HG03159 (cell line): ENCODE results near the gene IFITM1.

Experiments
- ATAC-seq: cut with Tn5 transposase; IDR thresholded peaks from one replicate; pipeline ENCODE4 v1.9.1; 2021; ENCODE audit warnings: mild to moderate bottlenecking, moderate library complexity; ENCODE audit not compliant: unreplicated experiment

Gene IFITM1

DNA sequence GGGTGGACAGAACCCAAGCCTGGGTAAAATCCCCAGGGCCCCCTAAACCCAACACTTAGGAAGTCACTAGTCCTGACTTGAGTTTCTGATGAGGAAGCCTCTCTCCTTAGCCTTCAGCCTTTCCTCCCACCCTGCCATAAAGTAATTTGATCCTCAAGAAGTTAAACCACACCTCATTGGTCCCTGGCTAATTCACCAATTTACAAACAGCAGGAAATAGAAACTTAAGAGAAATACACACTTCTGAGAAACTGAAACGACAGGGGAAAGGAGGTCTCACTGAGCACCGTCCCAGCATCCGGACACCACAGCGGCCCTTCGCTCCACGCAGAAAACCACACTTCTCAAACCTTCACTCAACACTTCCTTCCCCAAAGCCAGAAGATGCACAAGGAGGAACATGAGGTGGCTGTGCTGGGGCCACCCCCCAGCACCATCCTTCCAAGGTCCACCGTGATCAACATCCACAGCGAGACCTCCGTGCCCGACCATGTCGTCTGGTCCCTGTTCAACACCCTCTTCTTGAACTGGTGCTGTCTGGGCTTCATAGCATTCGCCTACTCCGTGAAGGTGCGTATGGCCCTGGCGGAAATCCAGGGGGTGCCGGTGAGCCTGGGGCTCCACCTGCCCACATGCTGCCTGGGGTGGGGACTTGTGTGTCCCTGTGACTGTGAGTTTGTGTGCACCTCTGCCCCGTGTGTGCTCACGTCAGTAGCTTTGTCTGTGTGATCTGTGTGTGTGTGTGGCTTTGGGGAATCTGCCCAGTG, at the start of gene IFITM1:
TSS of gene IFITM1 (plus strand) at position 254 of the 767 bp plus-strand sequence. CDS start at position 385, 131 bp downstream.
- ATAC-seq = no peak

DNA sequence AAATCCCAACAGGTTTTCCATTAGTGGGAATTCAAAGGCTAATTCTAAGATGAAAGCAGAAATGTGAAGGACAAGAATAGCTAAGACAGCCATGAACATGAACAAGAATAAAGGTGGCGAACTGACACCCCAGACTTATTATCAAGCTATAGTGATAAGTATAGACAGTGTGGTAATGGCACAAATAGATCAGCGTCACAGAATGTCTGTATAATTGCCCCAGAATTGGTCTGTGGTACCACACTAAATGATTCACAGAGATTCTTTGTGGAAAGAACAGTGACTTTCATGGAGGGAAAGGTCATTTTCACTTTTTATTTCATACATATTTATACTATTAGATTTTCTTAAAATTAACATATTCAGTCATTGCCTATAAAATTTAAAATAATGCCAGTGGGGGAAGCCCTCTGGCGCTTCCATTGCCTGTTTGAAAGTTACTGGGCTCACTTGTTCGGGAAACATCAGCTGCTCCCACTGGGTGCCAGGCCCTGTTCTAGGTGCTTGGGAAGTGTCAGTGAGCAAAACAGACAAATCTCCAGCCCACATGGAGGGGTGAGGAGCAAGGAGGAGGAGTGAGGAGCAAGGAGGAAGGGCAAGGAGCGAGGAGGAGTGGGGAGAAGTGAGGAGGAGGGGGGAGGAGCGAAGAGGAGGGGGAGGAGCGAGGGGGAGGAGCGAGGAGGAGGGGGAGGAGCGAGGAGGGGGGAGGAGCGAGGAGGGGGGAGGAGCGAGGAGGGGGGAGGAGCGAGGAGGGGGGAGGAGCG, 47.0 kb upstream of the IFITM1 start:
- no peak for ATAC-seq

GRCh38 chr11:267491-267994, 46.3 kb upstream of the IFITM1 start:
- ATAC-seq = no peak

DNA sequence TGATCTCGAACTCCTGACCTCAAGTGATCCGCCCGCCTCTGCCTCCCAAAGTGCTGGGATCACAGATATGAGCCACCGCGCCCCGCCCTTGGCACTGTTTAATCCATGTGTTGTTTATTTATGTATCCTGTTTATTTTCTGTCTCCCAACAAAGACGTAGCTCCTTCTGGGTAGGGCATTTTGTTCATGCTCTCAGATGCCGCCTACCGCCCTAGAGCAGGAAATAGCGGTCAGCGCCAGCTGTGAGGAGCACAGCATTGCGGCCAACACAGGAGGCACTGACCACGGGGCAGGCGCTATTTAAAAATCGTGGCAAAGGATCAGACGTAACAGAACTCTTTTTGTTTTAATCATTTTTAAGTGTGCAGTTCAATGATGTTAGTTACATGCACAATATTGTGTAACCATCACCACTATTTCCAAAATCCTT, 45.1 kb upstream of the IFITM1 start:
- peak; percentile 41 for ATAC-seq

DNA sequence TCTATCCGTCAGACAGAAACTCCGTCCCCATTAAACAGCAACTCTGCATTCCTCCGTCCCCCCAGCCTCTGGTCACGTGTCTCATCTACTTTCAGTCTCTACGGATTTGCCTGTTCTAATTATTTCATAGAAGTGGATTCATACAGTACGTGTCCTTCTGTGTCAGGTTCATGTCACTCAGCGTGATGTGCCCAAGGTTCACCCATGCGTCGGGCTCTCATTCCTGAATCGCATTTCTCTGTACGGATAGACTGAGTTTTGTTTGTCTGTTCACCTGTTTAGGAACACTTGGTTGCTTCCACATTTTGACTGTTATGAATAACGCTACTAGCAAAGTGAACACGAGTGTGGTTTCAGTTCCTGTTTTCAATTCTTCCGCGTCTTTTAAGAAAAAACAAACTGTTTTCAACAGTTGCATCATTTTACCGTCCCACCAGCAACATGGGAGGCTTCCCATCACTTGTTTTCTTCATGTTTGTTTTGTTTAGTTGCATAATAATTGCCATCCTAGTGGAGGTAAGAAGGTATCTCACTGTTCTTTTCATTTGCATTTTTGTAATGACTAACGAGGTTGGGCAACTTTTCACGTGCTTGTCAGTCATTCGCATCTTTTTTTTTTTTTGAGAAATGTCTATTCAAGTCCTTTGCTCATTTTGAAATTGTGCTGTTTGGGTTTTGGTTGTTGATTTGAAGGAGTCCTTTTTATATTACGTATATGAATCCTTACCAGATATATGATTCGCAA, 44.5 kb upstream of the IFITM1 start:
- ATAC-seq = peak; percentile 66

DNA sequence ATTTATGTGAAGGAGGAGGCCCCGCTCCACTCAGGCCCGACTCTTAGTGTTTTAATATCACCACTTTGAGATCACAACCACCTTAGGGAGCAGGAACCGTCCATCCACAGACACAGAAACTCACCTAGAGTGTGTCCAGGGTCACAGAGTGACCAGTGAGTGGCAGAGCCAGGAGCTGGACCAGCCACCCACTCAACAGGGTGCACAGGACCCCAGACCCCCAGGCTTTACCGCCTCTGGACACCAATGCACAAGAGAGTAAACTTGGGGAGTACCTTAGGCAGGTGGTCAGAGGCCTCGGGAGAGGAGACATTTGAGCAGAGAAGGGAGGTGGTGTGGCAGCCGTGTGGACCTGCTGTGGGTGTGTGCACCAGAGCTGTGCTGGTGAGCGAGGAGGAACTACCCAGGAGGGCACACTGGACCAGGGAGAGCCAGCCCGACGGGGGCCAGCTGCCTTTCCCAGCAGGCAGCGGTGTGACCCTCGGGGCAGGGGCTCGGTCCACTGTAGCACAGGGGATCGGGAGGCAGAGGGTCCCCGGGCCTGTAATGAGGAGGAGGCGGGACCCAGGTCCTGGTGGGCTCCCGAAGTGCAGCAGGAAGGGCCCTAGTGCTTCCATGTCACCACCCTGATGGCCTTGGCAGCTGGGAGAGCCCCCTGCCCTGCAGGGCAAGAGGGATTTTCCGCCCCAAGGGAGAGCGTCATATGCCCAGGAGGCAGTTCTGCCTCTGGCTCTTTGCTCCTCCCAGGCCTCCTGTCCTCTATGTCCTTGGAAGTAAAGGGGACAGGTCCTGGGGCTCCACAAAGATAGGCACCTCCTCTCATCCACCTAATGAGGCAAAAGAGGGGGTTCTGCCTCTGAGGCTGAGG, 43.2 kb upstream of the IFITM1 start:
- no peak for ATAC-seq

DNA sequence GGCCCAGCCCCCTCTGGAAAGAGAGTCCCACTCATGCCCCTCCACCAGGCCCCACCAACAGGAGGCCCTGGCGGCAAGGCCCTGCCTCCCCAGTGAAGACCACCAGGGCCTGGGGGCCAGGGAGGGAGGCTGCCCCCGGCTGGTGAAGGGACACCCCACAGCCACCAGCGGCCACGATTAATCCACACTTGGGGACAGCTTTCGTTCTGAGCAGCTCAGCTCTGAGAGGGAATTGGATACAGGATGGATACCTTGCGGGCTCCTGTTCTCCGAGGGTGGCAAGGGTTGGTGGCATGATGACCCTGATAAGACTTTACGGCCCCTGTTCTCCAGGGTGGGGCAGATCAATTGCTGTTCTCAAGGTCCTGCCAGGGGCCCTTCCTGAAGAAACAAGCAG, 42.5 kb upstream of the IFITM1 start:
- no peak for ATAC-seq

- ATAC-seq = no peak
Measured at GRCh38 chr11:272195-272930, 41.5 kb upstream of the IFITM1 start.

DNA sequence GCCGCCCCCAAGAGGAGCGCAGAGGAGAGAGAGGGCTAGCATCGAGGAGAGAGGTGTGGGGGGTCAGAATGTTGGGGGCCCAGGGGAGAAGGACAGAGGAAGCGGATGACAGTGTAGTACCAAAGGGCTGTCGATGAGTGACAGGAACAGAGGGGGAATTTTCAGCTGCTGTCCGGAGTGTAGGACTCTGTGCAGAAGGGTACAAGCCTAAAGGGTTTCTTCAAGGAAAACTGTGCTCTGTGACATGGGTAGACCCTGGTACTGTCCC, 41.0 kb upstream of the IFITM1 start:
- no peak for ATAC-seq

DNA sequence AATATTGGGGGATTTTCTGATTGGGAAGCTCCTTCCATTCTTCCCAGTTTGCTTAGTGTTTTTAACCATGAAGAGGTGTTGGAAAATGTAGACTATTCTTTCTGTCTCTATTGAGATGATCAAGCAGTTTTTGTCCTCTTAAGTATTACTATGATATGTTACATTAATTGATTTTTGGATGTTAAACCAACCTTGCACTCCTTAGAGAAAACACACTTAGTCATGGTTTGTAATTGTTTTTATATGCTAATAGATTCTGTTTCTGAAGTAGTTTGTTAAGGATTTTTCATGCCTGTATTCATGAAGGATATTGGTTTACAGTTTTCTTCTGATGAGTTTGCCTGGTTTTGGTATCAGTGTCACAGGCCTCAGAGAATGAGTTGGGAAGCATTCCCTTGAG, 37.6 kb upstream of the IFITM1 start:
- no peak for ATAC-seq

DNA sequence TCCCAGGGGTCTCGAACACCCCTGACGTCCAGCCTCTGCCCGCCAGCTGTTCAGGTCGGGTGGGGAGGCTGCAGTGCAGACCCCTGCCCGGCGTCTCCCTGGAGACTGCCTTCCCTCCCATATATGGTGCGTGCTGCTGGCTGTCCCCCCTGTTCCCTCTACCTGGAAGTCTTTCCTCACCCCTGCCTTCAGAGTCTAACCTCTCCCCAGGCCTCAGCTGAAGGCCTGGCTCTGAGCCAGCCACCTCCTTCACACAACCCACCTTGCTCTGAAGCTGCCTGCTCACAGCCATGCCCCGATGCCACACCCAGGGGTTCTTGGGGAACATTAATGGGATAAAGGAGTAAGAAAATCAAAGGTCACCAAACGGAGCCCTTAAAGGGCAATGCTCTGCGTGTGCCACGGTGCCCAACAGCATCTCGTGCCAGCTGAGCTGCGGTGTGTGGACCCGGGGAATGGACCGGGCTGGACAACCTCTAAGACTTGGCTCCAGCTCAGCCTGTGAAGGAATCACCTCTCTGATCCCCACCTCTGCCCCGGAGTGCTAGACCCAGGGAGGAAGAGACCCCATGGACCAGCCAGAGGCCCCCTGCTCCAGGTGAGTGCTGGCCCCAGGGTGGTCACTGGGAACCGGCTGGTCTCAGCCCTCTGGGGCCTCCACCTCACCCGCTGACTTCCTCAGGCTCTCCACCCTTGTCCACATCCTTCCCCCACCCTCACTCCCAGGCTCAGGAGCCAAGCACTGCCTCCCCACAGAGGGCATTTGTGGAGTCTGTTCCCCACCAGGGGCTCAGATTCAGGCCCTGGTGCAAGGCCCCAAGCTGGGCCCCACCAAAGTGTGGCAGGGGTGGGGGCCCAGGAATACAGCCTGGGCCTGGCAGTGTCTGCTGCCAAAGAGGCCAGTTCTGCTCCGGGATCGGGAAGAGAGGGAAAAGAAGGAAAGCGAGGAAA, 35.6 kb upstream of the IFITM1 start, which contains the start of gene NLRP6:
TSS of gene NLRP6 (plus strand) at position 407 of the 951 bp plus-strand sequence. CDS start at position 570, 163 bp downstream.
- ATAC-seq = no peak

DNA sequence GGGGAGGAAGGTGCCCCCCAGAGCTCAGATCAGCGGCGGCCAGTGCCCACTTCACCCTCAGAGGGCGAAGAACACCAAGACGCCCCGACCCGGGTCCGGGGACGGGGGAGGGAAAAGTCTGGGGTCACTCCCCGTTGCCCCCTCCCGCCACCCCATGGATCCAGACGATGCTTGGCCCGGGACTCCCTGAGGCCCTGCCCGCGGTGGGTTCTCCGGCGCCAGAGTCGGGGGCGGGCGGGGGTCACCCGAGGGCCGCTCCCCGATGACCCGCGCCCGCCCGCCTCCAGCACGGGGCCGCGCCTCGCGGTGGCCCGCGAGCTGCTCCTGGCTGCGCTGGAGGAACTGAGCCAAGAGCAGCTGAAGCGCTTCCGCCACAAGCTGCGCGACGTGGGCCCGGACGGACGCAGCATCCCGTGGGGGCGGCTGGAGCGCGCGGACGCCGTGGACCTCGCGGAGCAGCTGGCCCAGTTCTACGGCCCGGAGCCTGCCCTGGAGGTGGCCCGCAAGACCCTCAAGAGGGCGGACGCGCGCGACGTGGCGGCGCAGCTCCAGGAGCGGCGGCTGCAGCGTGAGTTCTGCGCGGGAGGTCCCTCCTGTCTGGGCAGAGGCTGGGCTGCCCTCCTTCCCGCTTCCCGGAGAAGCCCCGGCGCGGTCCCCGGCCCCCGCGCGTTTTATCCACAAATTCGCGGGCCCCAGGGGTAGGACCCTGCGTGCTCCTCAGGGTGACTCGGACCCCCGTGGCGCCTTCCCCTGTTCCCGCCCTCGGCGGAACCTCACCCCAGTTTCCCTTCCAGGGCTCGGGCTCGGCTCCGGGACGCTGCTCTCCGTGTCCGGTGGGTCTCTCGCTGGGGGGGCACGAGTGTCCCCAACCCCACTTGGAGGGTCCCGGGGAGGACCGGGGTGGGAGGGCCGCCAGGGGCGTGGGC, 34.5 kb upstream of the IFITM1 start:
- no peak for ATAC-seq

GRCh38 chr11:279966-280705, 33.7 kb upstream of the IFITM1 start:
- no peak for ATAC-seq

DNA sequence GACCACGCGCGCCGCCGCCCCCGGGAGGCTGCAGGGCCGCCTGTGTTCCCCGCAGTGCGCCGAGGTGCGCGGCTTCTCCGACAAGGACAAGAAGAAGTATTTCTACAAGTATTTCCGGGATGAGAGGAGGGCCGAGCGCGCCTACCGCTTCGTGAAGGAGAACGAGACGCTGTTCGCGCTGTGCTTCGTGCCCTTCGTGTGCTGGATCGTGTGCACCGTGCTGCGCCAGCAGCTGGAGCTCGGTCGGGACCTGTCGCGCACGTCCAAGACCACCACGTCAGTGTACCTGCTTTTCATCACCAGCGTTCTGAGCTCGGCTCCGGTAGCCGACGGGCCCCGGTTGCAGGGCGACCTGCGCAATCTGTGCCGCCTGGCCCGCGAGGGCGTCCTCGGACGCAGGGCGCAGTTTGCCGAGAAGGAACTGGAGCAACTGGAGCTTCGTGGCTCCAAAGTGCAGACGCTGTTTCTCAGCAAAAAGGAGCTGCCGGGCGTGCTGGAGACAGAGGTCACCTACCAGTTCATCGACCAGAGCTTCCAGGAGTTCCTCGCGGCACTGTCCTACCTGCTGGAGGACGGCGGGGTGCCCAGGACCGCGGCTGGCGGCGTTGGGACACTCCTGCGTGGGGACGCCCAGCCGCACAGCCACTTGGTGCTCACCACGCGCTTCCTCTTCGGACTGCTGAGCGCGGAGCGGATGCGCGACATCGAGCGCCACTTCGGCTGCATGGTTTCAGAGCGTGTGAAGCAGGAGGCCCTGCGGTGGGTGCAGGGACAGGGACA, 32.9 kb upstream of the IFITM1 start:
- ATAC-seq = no peak

DNA sequence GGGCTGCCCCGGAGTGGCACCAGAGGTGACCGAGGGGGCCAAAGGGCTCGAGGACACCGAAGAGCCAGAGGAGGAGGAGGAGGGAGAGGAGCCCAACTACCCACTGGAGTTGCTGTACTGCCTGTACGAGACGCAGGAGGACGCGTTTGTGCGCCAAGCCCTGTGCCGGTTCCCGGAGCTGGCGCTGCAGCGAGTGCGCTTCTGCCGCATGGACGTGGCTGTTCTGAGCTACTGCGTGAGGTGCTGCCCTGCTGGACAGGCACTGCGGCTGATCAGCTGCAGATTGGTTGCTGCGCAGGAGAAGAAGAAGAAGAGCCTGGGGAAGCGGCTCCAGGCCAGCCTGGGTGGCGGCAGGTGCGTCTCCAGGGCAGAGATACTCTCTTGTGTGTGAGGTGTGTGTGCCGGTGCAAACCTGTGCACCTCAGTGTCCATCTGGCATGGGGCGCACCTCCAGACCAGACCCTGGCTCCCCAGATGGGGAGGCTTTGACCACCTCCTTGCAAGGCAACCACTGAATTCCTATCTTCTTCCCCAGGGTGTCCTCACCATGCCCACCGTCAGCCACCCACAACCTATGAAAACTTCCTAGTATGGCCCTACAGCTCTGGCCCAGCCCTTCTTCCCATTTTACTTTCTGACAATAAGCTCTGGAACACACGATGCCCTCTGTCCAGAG, 32.2 kb upstream of the IFITM1 start:
- no peak for ATAC-seq

DNA sequence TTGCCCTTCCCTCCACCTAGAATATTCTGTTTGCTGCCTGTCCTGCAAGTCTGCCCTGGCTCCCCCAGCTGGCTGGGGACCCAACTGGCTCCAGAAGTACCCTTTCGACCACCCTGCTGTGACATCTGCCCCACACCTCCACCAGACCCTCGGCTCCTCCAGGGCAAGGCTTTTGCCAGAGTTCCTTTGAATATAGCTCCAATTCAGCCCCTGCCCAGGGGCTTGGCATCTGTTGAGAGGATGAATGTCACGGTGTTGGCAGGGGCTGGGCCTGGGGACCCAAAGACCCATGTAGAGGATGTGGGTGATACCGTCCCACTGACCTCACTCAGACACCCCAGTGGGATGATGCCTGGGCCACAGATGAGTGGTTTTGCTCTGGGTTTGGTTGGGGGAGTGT, 31.7 kb upstream of the IFITM1 start:
- ATAC-seq = no peak
